ENCODE measurements around the gene NFYA. TPM values are rescaled to one million over a fixed set of nuclear protein-coding genes. Genes with fewer than 3 reads are reported as not detected.

The NFYA gene
- total RNA-seq, 1 donor from 2014 or later: 47.8 TPM

DNA sequence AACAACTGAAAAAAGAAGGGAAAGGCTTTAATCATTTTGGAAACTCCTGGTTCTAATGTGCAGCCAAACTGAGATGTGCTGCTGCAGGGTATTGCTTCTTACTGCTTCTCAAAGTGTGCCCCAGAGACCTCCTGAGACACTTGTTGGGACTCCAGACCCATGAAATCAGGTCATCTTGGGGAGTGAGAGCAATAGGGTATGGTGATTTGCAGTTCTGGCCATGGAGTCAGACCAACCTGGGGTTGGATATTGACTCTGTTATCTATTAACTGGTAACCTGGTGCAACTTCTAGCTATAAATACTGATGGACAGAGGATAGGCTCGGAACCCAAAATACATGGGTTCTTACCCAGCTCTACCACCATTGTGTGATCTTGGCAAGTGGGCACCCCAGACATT, 26.7 kb upstream of the NFYA start:
- TF ChIP-seq, protein P1, sequence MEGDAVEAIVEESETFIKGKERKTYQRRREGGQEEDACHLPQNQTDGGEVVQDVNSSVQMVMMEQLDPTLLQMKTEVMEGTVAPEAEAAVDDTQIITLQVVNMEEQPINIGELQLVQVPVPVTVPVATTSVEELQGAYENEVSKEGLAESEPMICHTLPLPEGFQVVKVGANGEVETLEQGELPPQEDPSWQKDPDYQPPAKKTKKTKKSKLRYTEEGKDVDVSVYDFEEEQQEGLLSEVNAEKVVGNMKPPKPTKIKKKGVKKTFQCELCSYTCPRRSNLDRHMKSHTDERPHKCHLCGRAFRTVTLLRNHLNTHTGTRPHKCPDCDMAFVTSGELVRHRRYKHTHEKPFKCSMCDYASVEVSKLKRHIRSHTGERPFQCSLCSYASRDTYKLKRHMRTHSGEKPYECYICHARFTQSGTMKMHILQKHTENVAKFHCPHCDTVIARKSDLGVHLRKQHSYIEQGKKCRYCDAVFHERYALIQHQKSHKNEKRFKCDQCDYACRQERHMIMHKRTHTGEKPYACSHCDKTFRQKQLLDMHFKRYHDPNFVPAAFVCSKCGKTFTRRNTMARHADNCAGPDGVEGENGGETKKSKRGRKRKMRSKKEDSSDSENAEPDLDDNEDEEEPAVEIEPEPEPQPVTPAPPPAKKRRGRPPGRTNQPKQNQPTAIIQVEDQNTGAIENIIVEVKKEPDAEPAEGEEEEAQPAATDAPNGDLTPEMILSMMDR (IDR thresholded peaks at IDR 0.05; ENCODE audit: partially characterized antibody, unreplicated experiment): no peak
- H3K27me3 Mint-ChIP-seq (ENCODE audit: unreplicated experiment): peaks cover 5% of the 10 kb centered on the region
- peaks cover 11% of the 10 kb centered on the region for H3K4me1 Mint-ChIP-seq (ENCODE audit: low read depth, unreplicated experiment)
- no peak for DNase-seq
- no peaks in the 10 kb centered on the region for H3K36me3 Mint-ChIP-seq (ENCODE audit: unreplicated experiment)
- H3K9me3 Mint-ChIP-seq (ENCODE audit: unreplicated experiment): peaks cover 4% of the 10 kb centered on the region
- H3K4me3 Mint-ChIP-seq (ENCODE audit: unreplicated experiment): no peak overlapping the region
- H3K27ac Mint-ChIP-seq (ENCODE audit: unreplicated experiment): no peak overlapping the region

DNA sequence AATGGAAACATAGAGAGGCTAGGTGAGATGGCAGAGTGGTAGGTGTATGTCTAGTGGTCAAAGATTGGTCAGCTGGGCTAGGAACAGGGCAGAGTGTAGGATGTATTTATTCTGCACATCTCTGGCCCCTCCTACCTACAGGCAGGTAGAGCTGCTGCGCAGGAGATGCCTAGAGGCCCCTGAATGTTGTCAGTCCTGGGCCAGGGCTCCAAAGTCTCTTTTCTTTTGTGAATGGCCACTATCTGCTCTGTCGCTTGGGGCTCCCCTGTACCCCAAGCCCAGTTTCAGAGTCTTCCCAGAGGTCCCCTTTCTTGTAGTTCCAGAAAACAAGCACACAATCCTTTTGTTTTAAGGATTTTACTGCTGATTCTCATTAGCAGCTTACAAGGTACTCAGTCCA, 25.5 kb upstream of the NFYA start:
- H3K36me3 Mint-ChIP-seq (ENCODE audit: unreplicated experiment): no peaks in the 10 kb centered on the region
- no peak for DNase-seq
- peaks cover 11% of the 10 kb centered on the region for H3K4me1 Mint-ChIP-seq (ENCODE audit: low read depth, unreplicated experiment)
- H3K4me3 Mint-ChIP-seq (ENCODE audit: unreplicated experiment): no peak overlapping the region
- peaks cover 5% of the 10 kb centered on the region for H3K27me3 Mint-ChIP-seq (ENCODE audit: unreplicated experiment)
- H3K27ac Mint-ChIP-seq (ENCODE audit: unreplicated experiment): no peak overlapping the region
- TF ChIP-seq, protein P1 (IDR thresholded peaks at IDR 0.05; ENCODE audit: partially characterized antibody, unreplicated experiment): no peak
- H3K9me3 Mint-ChIP-seq (ENCODE audit: unreplicated experiment): peaks cover 7% of the 10 kb centered on the region

DNA sequence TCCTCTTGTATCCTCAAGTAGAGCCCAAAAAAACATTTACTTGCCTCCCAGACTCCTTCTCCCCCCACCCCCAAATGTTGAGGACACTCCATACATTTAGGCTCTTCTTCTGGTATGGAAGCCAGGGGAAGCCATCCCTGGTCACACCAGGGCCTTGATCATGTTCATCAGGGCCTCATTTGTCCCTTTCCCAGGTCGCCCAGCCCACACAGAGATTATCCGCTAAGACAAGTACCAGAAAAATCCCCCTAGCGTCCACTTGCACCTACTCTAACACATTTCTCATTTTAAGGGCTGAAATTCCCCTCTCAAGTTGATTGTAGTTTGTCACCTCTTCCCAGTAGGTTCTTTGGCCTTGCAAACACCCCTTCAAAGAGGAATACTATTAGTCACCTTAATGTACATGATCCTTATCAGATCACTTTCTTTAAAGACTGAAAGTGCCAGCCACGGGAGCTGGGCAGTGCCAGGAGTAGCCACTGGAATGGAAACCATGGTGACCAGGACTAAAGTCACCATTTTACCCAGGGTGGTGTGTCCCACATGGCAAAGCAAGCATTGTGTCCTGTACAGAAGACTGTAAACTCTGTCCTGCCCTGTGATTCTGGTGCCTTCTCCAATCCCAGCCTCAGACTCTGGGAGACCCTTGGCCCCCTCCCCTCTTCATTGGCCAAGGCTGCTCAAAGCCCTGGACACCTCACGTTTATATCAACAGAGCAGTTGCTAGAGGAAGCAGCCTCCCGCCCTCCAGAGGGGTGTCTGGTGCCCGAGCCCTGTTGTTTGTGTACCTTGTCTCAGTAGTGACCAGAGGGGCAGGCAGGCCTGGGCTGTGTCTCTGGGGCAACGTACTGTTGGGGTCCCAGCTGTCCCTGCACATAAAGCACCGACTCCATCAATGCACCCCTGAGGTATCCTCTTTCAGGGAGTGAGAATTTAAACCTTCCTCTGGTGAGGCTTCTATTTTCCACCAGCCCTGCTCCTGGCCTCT, 24.7 kb upstream of the NFYA start:
- H3K27ac Mint-ChIP-seq (ENCODE audit: unreplicated experiment): no peak overlapping the region
- peaks cover 7% of the 10 kb centered on the region for H3K9me3 Mint-ChIP-seq (ENCODE audit: unreplicated experiment)
- TF ChIP-seq, protein P1 (IDR thresholded peaks at IDR 0.05; ENCODE audit: partially characterized antibody, unreplicated experiment): no peak
- peaks cover 5% of the 10 kb centered on the region for H3K27me3 Mint-ChIP-seq (ENCODE audit: unreplicated experiment)
- DNase-seq: no peak
- H3K36me3 Mint-ChIP-seq (ENCODE audit: unreplicated experiment): no peaks in the 10 kb centered on the region
- H3K4me1 Mint-ChIP-seq (ENCODE audit: low read depth, unreplicated experiment): peaks cover 14% of the 10 kb centered on the region
- no peak overlapping the region for H3K4me3 Mint-ChIP-seq (ENCODE audit: unreplicated experiment)

DNA sequence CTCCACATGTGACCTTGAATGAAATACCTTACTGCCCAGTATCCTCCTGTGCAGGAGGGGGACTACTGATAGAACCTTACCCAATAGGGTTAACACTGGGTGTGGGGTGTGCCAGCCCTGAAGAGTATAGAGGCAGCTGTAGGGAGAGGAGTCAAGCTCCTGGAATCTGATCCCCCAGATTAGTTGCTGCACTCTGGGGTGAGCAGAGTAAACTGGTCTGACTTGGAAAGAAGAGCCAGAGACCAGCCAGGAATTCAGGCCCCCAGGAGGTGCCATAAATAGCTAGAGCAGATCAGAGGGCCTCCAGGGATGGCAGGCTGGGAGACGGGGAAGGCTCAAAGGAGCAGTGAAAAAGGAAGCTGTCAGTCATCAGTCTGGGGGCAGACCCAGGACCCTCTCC, 23.3 kb upstream of the NFYA start:
- Mint-ChIP-seq H3K27ac (ENCODE audit: unreplicated experiment) (no peak overlapping the region), H3K4me1 (ENCODE audit: low read depth, unreplicated experiment) (peaks cover 24% of the 10 kb centered on the region), H3K9me3 (ENCODE audit: unreplicated experiment) (peaks cover 7% of the 10 kb centered on the region), H3K27me3 (ENCODE audit: unreplicated experiment) (peaks cover 5% of the 10 kb centered on the region), H3K36me3 (ENCODE audit: unreplicated experiment) (no peaks in the 10 kb centered on the region), H3K4me3 (ENCODE audit: unreplicated experiment) (no peak overlapping the region)
- DNase-seq: no peak
- TF ChIP-seq, protein P1 (IDR thresholded peaks at IDR 0.05; ENCODE audit: partially characterized antibody, unreplicated experiment): no peak

DNA sequence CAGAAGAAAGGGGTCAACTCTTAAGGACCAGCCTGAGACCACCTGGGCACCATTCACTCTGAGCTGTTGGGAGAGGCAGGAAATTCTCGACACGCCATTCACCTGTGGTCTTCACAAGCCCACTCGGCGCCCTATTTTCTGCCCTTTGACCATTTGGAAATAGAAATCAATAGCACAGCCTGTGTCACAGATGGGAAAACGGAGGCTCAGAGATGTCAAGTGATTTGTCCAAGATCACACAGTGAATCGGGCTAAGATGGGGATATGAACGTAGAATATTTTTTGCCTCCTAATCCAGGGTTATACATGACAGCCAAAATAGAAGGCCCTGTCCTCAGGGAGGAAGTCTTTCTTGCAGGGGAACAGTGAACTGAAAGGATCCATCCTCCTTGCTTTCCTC, 22.8 kb upstream of the NFYA start:
- no peak for DNase-seq
- peaks cover 9% of the 10 kb centered on the region for H3K9me3 Mint-ChIP-seq (ENCODE audit: unreplicated experiment)
- no peaks in the 10 kb centered on the region for H3K36me3 Mint-ChIP-seq (ENCODE audit: unreplicated experiment)
- peaks cover 8% of the 10 kb centered on the region for H3K27me3 Mint-ChIP-seq (ENCODE audit: unreplicated experiment)
- no peak overlapping the region for H3K27ac Mint-ChIP-seq (ENCODE audit: unreplicated experiment)
- no peak overlapping the region for H3K4me3 Mint-ChIP-seq (ENCODE audit: unreplicated experiment)
- peaks cover 28% of the 10 kb centered on the region for H3K4me1 Mint-ChIP-seq (ENCODE audit: low read depth, unreplicated experiment)
- TF ChIP-seq, protein P1 (IDR thresholded peaks at IDR 0.05; ENCODE audit: partially characterized antibody, unreplicated experiment): no peak

Data from glutamatergic neuron (in vitro differentiated cells).